Fibroblast of skin of left quadriceps (primary cell): ENCODE results near the gene FTCD.
"Not testable (repeated sequence)": the region's sequence is repeated elsewhere in the genome, so short reads cannot be mapped to it uniquely, and the experiment has no call there.

ENCODE experiments used
- DNase-seq, 2 experiments: peaks; one replicate each; pipeline ENCODE4 v3.0.0-alpha.2; 2013; ENCODE audit warnings: low read depth in 2 of 2

The FTCD gene

DNA sequence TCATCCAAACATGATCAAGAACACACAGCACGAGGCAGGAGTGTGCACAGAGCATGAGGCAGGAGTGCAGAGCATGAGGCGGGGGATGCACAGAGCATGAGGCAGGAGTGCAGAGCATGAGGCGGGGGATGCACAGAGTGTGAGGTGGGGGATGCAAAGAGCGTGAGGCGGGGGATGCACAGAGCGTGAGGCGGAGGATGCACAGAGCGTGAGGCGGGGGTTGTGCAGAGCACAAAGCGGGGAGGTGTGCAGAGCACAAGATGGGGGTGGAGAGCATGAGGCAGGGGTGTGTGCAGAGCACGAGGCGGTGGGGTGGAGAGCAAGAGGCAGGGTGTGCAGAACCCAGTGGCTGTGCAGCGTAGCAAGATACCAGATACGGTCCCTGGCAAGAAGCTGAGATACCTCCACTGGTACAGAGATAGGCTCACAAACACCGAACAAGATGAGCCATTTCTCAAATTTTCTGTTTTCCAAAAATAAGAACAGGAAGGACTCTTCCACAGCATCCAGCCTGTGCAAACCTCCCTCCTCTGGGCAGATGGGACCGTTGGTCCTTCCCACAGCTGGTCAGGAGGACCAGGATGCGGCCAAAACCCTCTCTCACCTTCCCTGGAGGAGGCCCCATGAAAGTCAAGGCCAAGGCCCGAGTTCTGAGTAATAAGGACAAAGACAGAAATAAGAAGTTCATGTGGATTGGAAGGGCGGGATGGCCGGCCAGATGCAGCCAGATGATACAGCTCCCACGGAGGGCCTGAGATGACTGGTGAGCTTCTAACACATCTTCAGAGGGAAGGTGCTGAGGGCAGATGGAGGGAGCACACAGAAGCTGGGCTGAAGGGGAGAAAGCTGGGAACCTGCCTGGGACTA is 16.9 kb upstream of the FTCD start:
- DNase-seq: no peak

DNA sequence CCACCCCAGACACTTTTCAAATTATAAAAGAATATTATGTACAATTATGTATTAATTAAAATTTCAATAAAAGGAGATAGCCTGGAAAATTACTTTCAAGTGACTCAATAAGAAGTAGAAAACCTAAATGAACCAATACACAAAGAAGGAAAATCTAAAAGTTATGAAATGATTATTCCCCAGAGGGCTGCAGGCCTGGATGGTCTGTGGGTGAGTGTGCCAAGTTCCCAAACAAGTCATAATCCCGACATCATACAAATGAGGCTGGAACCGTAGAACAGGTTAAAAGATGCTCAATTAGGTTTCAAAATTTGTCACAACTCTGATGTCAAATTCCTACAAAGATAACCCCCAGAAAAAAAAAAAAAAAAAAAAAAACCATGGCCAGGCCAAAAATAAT is 16.2 kb upstream of the FTCD start:
- no peak for DNase-seq

DNA sequence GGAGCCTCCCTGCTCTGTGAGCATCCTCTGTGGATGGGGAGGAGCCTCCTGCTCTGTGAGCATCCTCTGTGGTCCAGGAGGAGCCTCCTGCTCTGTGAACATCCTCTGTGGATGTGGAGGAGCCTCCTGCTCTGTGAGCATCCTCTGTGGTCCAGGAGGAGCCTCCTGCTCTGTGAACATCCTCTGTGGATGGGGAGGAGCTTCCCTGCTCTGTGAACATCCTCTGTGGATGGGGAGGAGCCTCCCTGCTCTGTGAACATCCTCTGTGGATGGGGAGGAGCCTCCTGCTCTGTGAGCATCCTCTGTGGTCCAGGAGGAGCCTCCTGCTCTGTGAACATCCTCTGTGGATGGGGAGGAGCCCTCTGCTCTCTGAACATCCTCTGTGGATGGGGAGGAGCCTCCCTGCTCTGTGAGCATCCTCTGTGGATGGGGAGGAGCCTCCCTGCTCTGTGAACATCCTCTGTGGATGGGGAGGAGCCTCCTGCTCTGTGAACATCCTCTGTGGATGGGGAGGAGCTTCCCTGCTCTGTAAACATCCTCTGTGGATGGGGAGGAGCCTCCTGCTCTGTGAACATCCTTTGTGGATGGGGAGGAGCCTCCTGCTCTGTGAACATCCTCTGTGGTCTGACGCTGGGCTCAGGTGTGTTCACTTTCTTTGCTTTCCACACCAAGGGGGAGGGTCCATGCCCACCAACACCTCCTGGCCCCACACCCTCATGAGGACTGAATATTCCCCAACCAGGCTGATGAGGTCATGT is 15.2 kb upstream of the FTCD start:
- not testable (repeated sequence) for DNase-seq

DNA sequence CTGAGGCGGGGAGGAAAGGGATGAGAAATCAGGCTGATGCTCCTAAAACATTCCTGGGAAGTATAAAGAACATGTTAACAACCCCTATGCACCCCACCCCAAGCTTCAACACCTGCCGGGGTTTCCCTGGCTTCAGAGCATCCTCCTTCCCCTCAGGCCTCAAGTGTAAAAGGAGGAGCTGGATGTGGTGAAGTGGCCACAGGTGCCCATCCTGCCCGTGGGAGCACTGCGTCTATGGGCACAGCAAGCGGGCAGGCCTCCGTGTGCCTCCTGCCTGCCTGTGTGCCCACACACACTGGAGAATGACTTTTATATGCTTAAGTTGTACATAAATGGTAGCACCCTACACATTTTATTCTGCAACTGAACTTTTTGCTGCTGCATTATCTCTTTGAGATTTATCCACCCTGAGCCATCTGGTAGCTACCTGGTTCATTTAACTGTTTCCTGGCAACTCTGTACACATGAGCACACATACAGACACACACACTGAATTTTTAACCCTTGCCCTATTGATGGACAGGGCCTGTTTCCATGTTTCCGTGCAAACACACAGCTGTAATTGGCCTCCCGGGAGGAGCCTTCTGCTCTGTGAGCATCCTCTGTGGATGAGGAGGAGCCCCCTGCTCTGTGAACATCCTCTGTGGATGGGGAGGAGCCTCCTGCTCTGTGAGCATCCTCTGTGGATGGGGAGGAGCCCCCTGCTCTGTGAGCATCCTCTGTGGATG is 13.4 kb upstream of the FTCD start:
- no peak for DNase-seq

DNA sequence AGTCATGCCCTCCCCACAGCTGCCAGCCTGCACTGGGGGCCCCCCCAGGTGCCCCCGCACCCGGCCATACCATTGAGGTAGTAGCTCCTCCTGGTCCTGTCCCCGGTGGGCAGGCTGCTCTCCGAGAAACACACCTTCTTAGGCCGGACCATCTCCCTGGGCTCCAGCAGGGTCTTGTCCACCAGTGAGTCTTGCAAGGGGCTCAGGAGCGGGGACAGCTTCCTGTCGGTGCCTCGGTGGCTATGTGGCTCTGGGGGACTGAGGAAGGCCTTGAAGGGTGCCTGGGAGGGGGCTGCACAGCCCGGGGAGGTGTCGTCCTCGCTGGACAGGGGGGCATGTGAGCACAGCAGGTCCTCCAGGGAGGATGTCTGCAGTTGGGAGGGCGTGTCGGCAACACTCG is 12.9 kb upstream of the FTCD start:
- DNase-seq: no peak

DNA sequence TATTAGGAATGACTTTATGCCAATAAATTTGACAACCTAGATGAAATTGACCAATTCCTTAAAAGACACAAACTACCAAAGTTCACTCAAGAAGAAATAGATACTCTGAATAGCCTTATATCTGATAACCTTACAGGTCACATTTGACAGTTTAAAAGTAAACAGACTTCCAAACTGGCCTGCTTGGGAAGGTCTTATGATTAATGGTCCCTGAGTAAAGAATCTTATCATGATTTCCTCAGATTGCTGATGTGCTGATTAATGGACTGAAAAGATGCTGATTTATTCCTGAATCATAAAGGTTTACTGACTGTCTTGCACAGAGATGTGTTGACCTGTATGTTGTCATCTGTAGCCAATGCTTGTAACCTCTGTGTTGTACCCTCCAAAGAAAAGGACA is 9.7 kb upstream of the FTCD start:
- no peak for DNase-seq

DNA sequence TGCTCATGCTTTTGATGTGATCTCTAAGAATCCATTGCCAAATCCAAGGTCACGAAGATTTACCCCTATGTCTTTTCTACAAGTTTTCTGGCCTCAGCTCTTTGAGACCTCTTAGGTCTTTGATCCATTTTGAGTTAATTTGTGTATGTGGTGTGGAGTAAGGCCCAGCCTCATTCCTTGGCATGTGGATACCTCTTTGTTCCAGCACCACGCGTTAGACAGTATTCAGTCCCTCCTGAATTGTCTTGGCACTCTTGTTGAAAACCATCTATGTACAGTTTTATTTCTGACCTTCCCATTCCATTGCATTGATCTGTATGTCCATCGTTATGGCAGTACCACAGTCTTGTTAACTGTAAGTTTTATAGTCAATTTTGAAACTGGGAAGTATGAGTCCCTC is 8.0 kb upstream of the FTCD start:
- DNase-seq: no peak

DNA sequence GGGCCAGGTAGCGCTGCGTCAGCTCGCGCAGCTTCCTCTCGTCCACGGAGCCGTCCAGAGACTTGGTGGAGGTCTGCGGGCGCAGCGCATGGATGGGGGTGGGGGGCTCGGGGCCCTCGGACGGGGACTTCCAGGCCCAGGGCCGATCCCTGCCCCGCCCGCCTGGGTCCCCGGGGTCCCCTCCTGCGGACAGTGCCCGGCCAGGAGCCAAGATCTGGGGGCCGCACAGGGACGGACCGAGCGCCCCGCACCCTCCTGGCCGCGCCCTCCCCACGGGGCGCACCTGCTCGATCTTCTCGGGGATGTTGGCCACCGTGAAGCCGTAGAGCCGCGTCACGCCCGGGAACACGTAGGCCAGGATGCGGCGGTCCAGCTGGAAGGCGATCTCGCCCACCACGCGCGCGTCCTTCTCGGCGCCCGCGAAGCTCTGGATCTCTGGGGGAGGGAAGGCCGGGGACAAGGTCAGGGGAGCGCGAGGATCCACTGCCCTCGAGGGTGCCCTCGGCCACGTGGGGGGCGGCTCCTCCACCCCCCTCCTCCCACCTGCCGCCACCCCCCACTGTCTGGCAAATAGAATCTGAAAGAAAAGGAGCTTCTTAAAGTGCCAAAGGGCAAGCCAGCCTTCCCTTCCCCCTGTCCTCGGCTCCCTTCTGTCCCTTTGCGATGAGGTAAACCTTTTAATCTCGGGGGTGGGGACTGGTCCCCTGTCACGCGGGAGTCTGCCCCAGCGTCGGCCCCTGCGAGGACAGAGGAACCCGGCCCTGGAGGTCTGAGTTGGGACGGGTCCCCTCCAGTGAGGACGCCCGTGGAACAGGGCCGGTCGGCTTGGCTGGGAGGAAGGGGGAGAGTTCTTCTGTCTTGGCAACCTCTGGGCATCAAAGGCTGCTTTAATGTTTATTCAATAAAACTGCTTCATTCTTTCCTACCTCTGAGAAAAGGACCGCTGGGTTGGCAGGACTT is 6.5 kb upstream of the FTCD start:
- no peak for DNase-seq

DNA sequence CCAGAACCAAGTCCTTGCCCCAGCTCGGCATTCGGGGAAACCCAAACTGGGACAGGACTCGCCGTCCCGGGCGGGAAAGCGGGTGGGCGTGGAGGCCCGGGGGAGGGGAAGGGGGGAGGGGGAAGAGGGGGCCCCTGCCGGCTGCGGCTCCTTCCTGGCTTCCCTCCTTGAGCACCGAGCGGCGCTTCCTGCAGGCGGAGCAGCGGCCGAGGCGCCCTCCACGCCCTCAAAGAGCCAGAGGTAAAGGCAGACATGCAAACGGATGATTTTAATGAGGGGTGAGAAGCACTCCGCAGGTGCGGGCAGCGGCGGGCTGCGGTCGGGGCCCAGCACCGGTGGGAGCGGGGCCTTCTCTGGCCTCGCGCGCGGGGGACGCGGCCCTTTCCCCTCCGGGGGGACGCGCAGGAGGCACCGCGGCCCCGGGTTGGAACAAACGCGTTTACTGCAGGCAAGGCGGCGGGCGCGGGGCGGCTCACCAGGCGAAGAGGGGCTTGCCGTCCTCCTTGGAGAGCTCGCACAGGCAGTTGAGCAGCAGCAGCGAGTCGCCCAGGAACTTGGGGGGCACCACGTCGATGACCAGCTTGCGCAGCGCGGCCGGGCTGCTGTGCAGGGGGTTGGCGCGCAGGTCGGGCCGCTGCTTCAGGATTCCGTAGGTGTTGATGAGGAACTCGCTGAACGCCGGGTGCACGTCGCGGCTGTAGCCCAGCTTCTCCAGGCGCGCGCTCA is 5.7 kb upstream of the FTCD start:
- no peak for DNase-seq

DNA sequence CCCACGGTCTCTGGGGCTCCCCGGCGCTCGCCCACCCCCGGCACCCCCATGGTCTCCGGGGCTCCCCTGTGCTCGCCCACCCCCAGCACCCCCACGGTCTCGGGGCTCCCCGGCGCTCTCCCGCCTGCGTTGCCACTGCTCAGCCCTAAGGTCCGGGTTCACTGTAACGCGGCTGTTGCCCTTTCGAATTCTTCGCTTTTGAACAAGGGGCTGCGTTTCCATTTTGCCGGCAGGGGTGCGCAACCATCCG is 5.2 kb upstream of the FTCD start:
- no peak for DNase-seq

DNA sequence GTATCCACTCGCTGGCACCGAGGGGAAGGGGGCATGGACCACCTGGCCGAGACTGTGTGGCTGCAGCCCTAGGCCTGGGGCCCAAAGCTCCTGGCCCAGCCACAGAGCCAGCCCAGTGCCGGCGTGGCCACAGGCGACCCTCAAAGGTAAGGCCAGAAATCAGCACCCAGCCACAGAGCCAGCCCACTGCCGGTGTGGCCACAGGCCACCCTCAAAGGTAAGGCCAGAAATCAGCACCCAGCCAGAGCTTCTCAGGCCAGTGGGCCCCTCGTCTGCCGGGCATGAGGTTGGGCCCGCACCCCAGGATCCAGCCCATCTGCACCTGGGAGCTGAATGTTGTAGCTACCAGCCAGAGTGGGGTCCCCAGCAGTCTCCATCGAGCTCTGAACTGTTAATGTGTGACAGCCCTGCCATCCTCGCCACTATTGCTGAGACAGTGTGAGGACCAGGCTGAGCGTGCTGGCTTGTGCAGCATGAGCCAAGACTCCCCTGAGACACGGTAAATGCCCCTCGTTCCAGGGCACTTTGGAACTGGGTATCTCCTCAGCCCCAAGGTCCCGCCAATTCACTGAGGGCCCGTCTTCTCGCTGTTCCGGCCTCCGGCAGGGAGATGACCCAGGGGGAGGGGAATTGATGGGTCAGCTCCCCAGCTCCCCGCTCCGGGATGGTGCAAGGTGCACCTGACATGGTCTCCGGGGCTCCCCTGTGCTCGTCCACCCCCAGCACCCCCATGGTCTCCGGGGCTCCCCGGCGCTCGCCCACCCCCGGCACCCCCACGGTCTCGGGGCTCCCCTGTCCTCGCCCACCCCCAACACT is 4.7 kb upstream of the FTCD start:
- no peak for DNase-seq

DNA sequence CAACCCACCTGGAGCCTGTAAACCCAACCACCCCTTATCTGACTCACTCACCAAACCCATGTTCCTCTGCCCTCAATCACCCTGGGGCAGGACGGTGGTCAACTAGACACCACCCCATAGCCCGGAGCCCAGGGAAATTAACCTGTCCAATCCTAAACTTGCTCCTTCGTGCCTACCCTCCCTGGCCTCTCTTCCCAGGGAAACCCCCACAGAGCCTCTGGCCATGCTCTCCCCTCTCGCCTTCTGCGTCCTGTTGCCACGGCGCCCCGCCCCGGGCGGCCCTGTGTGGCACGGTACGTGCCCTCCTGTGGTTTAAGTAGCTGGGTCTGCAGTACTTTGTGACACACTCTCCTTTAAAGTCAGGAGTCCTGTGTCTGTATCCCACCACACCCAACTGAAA is 4.0 kb upstream of the FTCD start:
- DNase-seq: no peak

DNA sequence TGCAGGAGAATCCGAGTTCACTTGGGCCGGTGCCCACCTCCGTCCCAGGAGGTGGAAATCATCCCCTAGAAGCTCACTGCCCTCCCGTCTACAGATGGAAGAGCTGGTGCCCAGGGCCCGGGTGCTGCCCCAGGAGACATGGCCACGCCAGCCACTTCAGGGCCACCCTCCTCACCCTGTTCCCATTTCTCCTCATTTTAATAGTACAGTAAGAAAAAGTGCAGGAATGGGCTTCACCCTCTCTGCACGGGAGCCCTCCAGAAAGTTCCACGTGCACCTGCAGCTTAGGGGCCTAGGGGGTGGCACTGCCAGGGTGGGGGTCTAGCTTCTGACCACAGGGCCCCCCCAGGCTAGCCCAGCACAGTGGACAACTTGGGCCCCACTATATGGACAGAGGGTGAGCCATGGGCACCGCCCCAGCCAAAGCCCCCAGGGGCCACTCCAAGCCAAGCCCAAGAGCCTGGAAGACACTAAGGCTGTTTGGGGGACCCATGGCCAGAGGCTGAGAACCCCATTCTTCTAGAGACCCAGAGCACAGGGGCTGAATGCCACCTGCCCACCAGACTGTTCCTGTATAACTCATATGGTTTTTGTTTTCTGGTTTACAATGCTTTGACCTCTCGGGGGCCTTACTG is 3.4 kb upstream of the FTCD start:
- DNase-seq: no peak

DNA sequence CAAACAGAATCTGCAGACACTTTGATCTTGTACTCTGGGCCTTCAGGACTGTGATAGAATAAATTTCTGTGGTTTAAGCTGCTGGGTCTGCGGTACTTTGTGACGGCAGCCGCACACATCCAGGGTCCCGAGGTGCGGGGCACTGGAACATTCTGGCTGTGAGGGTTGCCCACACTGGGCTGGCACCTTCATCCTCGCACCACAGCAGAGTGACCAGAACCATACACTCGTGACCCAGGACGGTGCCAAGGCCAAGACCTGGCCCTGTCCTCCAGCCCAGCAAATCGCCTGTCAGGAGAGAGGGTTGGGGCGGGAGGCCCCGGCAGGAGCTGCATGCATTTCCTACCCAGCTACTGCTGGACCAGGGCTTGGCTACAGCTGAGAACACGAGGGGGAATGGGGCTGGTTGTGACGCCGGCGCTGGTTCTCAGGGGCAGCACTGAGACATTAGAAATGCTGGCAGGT is 2.6 kb upstream of the FTCD start:
- no peak for DNase-seq

DNA sequence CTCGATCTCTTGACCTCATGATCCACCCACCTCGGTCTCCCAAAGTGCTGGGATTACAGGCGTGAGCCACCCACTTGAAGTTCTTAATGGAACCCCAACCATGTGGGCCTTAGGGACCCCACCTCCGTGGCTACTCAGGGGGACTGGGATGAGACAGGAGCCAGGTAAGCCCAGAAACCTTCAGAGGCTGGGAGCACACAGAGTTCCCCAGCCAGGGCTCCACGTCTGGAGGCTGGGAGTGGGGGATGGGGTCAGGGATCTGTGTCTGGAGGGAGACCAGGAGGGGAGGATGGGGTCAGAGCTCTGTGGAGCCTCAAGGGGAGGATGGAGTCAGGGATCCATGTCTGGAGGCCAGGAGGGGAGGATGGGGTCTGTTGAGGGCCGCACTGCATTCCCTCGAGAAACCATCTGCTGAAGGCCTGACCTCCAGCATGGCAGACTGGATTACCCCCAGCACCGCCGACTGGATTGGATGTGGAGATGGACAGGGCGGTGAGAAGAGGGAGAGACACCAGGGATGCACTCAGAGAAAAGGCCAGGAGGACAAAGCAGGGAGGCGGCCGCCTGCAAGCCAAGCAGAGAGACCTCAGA is 2.1 kb upstream of the FTCD start:
- DNase-seq: no peak

DNA sequence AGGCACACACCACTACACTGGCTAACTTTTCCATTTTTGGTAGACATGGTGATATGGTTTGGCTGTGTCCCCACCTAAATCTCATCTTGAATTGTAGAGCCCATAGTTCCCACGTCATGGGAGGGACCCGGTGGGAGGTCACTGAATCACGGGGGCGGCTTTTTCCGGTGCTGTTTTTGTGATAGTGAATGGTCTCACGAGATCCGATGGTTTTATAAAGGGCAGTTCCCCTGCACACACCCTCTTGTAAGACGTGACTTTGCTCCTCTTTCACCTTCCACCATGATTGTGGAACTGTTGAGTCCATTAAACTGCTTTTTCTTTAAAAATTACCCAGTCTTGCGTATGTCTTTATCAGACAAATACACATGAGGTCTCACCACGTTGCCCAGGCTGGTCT is 1.3 kb upstream of the FTCD start:
- DNase-seq: no peak

DNA sequence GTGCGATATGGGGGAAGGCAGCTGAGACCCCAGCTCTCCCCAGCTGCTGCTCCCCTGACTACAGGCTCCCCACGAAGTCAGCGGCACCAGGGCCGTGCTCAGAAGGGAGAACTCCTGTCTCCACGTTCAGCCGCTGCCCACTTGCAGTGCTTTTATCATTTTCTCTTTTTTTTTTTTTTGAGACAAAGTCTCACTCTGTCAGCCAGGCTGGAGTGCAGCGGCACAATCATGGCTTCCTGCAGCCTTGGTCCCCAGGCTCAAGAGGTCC is 933 bp upstream of the FTCD start:
- no peak for DNase-seq

DNA sequence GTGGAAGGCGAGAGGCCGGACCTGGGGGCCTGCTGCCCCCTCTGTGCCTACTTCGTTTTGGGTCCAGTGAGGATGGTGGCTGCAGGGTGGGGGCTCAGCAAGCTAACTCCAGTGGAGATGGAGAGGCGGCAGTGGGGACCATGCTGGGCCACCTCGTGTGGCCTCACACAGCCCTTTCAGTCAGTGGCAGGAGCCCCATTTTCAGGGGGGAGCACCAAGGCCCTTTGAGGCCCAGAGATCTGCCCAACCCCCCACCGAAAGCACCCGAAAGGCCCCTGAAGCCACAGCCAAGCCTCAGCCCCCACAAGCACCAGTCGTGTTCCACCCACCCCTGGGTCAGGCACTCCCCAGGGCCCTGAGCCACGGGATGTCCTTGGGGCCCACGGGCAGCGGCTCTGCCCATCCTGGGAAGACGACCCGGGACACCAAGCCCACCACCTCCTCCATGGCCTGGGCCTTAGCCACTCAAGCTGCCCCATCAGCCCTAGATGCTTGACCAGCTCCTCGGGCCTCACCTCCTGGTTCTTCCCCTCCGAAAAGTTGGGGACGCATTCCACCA is 345 bp downstream of the FTCD start:
- DNase-seq: no peak
